ENCODE results near the gene TRPV5. TPM values are rescaled to one million over a fixed set of nuclear protein-coding genes. Genes with fewer than 3 reads are reported as not detected.

TRPV5 gene
- total RNA-seq, 2 donors from 2014 or later: not detected

DNA sequence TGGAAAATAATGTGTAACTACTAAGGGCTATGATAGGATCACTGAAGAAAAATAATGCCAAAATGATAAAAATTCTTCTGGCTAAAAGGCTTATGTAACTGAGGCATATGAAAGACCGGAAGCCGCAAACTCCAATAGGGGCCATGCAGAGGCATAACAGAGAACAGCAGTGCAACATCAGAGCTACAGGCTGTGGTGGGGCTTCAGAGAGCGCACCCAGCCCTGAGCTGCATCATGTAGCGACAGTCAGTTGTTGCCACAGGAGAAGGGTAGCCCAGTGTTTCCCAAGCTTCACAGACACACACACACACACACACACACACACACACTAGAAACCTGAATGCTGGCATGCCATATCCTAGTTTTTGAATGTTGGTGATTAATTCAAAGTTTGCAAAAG is 15.1 kb upstream of the TRPV5 start:
- Mint-ChIP-seq H3K9me3 (peaks cover 4 to 6% of the 10 kb centered on the region in 2 donors), H3K27ac (no peak overlapping the region), H3K36me3 (peaks cover 0 to 2% of the 10 kb centered on the region in 2 donors)
- DNase-seq (ENCODE audit: low spot score in 2 of 2) (no peak), ATAC-seq (no peak)

DNA sequence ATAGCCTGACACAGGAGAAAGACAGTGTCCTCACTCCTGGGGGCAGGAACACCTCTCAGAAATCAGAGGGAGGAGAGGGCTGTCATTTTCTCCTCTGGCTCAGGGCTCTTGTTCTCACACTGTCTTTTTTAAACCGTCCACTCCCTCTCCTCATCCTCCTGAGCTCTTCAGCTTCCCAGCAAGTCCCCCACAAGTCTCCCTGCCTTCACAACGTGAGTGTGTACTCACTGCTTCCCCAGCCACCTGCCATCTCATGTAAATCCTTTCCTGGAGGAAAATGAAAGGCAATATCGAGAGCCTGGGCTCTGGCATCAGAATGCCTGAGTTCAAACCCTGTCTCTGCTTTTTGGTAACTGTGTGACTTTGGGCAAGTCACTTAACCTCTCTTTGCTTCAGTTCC is 11.5 kb upstream of the TRPV5 start:
- ATAC-seq: no peak
- DNase-seq (ENCODE audit: low spot score in 2 of 2): no peak
- Mint-ChIP-seq H3K36me3 (no peaks in the 10 kb centered on the region), H3K9me3 (no peaks in the 10 kb centered on the region), H3K27ac (peak overlapping the region in 1 of 2 donors; percentile 11)

DNA sequence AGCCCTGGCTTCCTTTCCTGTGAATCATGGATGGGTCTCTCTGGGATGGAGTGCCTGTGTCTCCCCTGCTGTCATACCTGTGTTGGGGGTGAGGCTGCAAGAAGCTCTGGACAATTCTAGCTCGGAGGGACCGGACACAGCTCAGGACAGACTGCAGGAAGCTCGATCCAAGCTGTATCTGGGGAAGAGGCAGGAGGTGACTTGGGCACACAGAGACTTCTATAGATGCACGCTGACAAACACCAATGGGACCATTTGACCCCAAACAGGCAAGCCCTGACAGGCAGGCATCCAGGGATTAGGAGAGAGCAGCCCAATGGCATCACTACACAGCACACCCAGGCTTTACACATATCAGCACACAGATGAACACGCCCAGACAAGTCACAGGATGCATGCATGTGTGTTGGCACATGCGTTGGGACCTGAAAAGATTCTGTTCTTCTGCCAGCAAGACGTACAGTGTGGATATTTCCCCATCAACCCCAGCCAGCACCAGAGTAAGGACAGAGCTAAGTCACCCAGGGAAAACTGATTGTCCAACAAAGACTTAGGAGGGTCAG is 10.2 kb upstream of the TRPV5 start:
- DNase-seq (ENCODE audit: low spot score in 2 of 2) (no peak), ATAC-seq (no peak)
- Mint-ChIP-seq H3K27ac (peak overlapping the region; percentile 11 to 56), H3K9me3 (no peaks in the 10 kb centered on the region), H3K36me3 (no peaks in the 10 kb centered on the region)

DNA sequence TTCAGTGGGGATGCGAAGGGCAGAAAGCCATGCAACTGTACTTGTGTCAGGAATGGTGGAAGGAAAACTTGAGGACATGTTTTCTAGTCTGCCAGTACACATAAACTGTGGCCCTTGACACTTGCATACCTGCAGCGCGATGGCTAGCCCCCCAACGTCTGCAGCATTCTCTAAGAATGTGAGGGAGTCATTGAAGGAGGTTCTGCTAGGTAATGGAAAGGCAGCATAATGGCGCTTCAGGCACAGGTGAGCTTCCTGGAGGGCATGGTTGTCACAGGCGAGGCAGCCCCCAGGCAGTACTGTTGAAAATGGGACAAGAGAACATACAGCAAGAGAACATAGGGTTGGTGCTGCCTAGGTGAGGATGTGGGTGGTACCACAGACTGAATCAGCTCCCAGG is 9.2 kb upstream of the TRPV5 start:
- Mint-ChIP-seq H3K9me3 (no peaks in the 10 kb centered on the region), H3K27ac (no peak overlapping the region), H3K36me3 (no peaks in the 10 kb centered on the region)
- DNase-seq (ENCODE audit: low spot score in 2 of 2) (no peak), ATAC-seq (no peak)

DNA sequence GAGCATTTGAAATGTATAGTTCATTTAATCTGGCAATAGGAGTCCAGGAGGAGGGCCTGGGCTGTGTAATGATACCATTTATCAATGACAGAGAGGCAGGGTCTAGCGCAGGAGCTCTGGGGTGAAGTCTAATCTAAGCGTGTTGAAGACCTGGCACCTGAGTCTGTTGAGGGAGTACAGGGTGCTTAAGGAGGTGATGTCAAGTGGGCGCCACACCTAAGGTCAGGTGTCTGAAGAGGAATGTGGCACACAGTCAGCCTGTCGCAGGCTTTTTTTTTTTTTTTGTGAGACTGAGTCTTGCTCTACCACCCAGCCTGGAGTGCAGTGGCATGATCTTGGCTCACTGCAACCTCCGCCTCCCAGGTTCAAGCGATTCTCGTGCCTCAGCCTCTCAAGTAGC is 8.0 kb upstream of the TRPV5 start:
- no peak for DNase-seq (ENCODE audit: low spot score in 2 of 2)
- Mint-ChIP-seq H3K9me3 (no peaks in the 10 kb centered on the region), H3K27ac (peak overlapping the region in 1 of 2 donors; percentile 89), H3K36me3 (no peaks in the 10 kb centered on the region)
- ATAC-seq: no peak

DNA sequence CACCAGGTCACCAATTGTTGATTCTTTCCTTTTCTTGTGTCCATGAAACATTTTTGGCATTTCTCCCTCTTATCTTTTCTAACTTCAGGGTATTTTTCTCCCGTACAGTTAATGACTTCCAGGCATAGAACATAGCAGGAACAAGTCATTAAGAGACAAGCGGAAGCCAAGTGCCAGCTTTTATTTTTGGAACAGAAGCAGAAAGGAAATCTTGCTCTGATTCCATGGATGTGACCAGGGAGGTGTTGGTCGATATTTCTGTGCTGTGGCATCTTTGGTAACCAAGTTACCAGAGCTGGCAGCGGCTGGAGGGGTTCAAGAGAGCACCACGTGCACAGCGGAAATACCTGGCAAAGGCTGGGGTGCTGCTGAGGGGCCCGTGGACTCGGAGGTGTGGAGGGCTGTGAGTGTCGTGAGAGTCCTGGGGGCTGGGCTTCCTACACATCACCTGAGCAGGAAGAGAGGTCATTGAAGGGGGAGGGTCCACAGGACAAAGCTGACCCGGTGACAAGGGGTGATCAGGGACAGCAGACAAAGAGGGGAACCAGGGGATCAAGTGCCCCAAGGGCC is 7.5 kb upstream of the TRPV5 start:
- no peak for ATAC-seq
- H3K27ac Mint-ChIP-seq: peak overlapping the region in 1 of 2 donors; percentile 89
- no peak for DNase-seq (ENCODE audit: low spot score in 2 of 2)
- no peaks in the 10 kb centered on the region for H3K36me3 Mint-ChIP-seq
- no peaks in the 10 kb centered on the region for H3K9me3 Mint-ChIP-seq

DNA sequence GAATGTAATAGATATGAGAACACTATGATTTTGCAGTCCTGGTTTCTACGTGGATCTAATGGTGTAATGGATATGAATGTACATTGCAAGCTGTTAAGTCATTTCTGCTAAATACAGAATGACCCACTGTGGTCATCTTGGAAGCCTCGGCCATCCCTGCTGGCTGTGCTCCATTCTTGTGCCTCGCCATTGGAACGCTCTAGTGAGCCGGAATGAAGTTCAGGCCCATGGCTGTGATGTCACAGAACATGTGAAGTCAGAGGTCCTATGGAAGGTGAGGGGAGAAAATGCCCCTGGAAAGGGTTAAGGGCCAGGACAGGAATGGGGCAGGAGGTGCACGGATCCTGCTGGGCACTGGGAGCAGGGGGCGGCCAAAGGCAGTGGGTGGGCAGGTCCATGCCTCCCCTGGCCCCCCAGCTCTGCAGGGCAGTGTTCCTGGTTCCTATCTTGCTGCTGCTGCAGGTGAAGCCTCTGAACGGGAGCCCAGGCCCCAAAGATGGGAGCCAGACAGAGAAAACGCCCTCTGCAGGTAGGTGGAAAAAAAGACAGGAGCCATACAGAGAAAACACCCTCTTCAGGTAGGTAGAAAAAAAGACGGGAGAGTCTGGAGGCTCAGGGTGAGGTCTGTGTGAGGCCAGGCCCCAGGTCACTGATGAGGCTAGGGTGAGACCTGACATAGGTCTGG is 5.8 kb upstream of the TRPV5 start, which contains the start of gene LLCFC1:
TSS of gene LLCFC1 (plus strand) at position 259 of the 685 bp plus-strand sequence. CDS start at position 397, 138 bp downstream.
- Mint-ChIP-seq H3K9me3 (no peaks in the 10 kb centered on the region), H3K27ac (no peak within 1 kb of the TSS), H3K36me3 (no peaks in the 10 kb centered on the region)
- ATAC-seq: peak in 1 of 2 donors; percentile 53
- no peak for DNase-seq (ENCODE audit: low spot score in 2 of 2)

DNA sequence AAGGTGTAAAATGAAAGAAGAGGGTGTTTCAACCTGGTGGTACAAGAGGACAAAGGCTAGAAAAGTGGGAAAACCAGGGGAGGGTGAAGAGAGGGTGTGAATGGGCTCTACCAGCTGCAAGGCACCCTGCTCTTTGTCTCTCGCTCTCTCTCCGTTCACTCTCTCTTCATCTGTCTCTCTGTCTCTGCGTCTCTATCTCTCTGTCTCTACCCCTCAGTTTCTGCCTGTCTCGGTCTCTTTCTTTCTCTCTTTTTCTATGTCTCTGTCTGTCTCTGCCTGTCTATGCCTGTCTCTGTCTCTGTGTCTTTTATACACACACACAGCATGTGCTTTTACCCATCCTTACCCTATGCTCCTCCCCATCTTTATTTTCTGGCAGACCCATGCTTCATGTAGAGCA is 5.1 kb upstream of the TRPV5 start:
- H3K9me3 Mint-ChIP-seq: no peaks in the 10 kb centered on the region
- DNase-seq (ENCODE audit: low spot score in 2 of 2) (no peak), ATAC-seq (no peak)
- no peaks in the 10 kb centered on the region for H3K36me3 Mint-ChIP-seq
- no peak overlapping the region for H3K27ac Mint-ChIP-seq

DNA sequence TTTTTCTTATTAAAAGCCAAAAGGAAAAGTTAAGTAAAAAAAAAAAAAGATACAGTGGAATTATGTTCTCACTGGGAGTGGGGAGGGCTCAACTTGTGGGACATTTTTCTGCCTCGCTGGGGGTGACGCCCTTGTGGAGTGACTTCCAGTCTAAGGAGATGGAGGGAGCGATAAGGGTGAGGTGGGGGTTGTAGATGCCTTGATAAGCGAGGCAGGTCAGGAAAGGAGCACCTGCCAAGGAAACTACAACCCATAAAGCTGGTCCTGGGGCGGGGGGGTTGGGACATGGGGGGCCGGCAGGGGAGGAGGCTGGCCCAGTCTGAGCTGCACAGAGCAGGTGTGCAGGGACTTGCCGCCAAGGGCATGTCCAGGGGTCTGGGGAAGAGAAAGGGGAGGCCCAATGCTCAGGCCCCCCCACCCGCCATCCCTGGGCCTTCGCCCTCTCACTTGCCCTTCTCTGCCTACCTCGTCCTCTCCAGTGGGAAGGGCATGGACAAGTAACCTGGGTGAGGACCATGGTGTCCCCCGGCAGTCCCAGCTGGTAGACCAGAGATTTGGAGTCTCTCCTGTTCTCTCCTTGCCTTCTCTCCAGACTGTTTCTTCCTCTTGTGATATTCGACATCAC is 2.5 kb upstream of the TRPV5 start:
- H3K36me3 Mint-ChIP-seq: no peaks in the 10 kb centered on the region
- no peaks in the 10 kb centered on the region for H3K9me3 Mint-ChIP-seq
- DNase-seq (ENCODE audit: low spot score in 2 of 2) (no peak), ATAC-seq (no peak)
- H3K27ac Mint-ChIP-seq: no peak overlapping the region

DNA sequence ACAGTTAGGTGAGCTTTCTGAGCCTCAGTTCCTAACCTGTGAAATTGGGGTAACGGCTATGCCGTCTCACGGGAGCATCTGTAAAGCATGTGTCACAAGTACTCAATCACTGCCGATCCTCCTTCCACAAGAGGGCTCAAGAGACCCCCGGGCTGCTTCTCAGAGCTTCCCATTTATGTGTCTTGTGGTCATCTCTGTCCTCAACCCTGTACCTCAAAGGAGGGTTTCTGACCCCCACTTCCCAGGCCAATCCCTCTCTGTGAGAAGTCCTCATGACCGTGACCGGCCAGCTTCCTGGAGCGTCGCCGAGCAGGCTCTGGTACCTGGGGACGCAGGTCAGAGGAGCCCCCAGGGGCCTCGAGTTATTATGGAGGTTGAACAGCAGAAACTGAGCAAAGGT is 510 bp upstream of the TRPV5 start:
- H3K36me3 Mint-ChIP-seq: no peaks in the 10 kb centered on the region
- H3K27ac Mint-ChIP-seq: no peak overlapping the region
- H3K9me3 Mint-ChIP-seq: no peaks in the 10 kb centered on the region
- ATAC-seq (no peak), DNase-seq (ENCODE audit: low spot score in 2 of 2) (no peak)

DNA sequence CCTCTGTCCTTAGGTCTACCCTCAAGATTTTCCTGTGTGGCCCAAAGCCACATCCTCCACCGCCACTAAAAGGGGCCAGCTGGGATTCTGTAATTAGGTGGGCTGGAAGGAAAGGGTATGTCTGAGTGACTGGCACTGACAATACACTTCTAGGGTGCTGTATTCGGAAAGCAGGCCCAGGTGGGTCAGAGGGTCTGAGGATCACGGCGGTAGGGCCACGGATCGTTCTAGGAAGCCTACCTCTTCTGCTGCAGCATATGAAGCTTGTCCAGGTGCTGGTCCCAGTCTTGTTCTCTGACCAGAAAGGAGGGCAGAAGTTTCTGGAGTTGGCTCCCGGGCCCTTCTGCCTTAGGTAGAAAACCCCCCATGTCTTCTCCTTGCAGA is 462 bp downstream of the TRPV5 start:
- no peaks in the 10 kb centered on the region for H3K9me3 Mint-ChIP-seq
- no peaks in the 10 kb centered on the region for H3K36me3 Mint-ChIP-seq
- no peak for ATAC-seq

DNA sequence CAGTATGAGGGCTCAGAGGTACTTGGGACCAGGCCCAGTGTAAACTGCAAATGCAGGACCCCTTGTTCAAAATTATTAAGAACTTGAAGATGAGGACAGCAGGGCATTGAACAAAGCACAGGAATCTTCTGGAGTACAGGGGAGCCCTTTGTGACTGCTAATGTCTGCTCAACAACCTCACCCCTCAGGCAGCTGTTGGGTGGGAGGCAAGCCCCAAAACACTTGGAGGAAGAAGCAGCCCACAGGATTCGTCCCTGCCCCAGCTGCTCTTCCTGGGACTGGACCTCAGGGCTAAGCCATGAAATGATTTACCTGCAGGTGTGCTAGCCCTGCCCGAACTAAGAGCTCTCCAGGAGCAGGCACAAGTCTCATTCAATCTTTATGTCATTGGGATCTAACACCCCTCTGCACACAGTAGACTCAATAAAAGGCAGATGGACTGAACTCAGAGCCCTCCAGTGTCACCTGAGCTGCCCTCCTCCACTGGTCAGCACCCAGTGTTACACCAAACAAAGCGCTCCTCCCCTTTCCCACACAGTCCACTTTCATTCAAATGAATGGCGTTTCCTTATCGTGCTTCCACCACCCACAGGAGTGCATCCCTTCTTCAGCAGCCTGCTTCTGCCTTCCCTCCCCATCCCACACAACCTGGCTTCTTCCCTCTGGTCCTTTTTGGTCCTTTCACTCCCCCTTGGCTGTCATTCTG is 1.0 kb downstream of the TRPV5 start:
- Mint-ChIP-seq H3K36me3 (no peaks in the 10 kb centered on the region), H3K27ac (no peak overlapping the region), H3K9me3 (no peaks in the 10 kb centered on the region)
- no peak for DNase-seq (ENCODE audit: low spot score in 2 of 2)
- ATAC-seq: no peak

More for the DNA sequence above, 462 bp downstream of the TRPV5 start:
- no peak for DNase-seq (ENCODE audit: low spot score in 2 of 2)
- no peak overlapping the region for H3K27ac Mint-ChIP-seq

DNA sequence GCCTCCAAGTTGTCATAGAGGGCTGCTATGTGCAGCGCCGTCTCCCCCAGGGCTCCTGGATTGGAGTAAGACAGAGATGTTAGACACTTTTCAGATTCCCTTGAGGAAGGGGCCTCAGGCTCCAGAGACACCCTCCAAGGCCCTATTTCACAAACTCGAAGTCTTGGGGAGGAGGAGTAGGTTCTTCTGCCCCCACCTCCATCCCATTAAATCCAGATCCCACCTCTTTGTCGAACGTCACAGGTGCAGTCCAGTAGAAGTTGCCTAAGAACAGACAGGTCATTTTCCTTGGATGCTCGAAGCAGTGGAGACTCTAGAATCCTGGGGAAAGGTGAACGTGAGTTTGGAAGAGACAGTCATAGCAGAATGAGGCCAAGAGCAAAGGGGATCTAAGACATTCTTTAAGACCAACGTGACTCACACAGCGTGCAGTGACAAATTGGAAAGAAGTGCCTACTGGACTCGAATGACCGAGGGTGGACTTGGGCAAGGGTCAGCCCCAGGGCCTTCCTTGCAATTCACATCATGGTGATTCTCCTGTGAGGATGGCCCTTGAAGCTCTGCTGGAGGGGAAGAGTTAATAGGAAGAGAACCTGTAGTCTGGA is 3.3 kb downstream of the TRPV5 start:
- no peak for ATAC-seq
- H3K36me3 Mint-ChIP-seq: no peaks in the 10 kb centered on the region
- no peak for DNase-seq (ENCODE audit: low spot score in 2 of 2)
- H3K9me3 Mint-ChIP-seq: no peaks in the 10 kb centered on the region
- H3K27ac Mint-ChIP-seq: no peak overlapping the region

DNA sequence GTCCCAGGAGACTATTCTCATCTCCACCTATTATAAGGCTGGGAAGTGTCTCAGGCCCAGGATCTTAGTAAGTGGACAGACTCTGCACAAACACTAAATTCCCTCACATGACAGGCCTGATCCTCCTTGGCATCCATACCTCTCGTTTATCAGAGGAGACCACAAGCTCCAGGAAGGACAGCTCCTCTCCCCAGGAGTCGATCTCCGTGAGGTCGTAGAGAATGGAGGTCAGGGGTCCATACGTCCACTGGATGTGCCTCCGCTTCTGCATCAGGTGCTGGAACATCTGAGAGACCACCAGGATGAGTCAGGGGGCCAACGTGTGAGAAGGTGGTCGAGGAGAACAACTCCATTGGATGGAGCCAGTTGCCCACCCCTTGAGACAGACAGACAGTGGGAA is 5.6 kb downstream of the TRPV5 start:
- ATAC-seq (no peak), DNase-seq (ENCODE audit: low spot score in 2 of 2) (no peak)
- Mint-ChIP-seq H3K9me3 (no peaks in the 10 kb centered on the region), H3K36me3 (no peaks in the 10 kb centered on the region), H3K27ac (no peak overlapping the region)

DNA sequence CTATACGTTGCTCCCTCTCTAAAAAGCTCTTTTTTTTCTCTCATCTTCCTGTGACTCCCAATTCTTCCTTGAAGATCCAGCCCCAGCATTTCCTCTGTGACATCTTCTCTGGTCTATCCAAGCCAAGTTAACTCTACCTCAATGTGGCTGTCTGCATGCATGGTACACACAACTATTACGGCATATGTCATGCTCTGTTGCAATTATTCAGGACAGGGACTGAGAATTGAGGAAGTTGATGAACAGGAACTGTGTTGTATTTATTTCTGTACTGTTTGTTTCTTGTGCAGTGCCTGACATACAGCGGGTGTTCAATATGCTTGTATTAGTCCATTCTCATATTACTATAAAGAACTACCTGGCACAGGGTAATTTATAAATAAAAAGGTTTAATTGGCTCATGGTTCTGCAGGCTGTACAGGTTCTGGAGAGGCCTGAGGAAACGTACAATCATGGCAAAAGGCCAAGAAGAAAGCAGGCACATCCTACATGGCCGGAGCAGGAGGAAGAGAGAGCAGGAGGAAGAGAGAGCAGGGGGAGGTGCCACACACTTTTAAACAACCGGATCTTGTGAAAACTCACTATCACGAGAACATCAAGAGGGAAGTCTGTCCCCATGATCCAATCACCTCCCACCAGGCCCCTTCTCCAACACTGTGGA is 6.3 kb downstream of the TRPV5 start:
- ATAC-seq (no peak), DNase-seq (ENCODE audit: low spot score in 2 of 2) (no peak)
- H3K27ac Mint-ChIP-seq: no peak overlapping the region
- H3K9me3 Mint-ChIP-seq: no peaks in the 10 kb centered on the region
- no peaks in the 10 kb centered on the region for H3K36me3 Mint-ChIP-seq

DNA sequence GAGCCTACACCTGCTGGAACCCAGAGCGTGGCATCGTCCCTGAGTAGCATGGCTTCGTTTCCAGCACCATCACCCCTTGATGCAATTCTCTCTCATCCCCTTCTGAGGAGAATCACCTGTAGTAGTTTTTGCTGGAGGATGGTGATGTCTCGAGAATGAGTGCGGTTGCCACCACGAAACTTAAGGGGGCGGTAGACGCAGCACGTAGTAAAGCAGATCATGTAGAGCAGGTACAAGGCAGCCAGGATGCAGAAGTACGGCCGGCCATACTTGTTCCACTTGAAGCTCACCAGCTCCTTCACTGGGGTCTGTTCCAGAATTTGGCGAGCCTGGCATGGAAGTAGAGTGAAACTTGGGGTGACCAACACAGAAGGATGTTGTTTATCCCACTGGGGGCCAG is 8.1 kb downstream of the TRPV5 start:
- Mint-ChIP-seq H3K36me3 (no peaks in the 10 kb centered on the region), H3K9me3 (no peaks in the 10 kb centered on the region), H3K27ac (no peak overlapping the region)
- DNase-seq (ENCODE audit: low spot score in 2 of 2) (no peak), ATAC-seq (no peak)

Measured in activated naive CD4-positive, alpha-beta T cell treated with anti-CD3 and anti-CD28 coated beads, Interleukin-2, amount 50 U/mL, for 72 hours (primary cell).